ENCODE data around the gene FAM180B. TPM values are rescaled to one million over a fixed set of nuclear protein-coding genes. Genes with fewer than 3 reads are reported as not detected.

The FAM180B gene
- total RNA-seq, 1 donor from 2014 or later, result not detected

DNA sequence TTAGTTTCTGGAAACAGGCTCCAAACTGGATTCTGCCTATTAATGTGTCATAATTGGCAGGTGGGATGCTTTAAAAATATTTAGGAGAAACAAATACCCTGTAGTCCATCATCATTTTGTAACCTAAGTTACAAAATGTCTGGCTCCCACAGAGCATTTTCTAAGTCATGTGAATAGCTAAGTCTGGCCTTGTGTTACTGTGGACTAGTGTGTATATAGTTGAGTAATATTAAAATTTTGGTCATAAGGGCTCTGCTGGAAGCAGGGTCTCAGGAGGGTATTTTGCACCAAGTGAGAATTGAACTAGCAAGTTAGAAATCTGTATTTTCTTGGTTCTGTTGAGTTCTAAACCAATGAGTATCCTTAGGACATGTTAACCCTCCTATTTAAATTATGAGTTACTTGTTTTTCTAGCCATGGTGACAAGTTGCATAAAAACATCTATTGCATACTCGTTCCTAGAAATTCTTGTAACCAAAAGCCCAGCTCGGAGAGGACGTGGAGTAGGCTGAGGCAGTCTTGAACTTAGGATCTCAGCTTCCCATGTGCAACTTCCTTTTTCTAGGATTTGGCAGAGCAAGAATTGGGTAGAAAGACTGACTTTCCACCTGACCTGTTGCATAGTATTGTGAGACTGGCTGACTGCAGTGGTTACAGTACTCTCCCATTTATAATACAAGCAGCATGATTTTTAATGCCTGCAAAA is 15.7 kb upstream of the FAM180B start:
- H3K4me3 ChIP-seq (ENCODE audit: low read depth, low read length), result no peak overlapping the region
- no peak for DNase-seq (ENCODE audit: low read depth)
- TF ChIP-seq, protein P1, sequence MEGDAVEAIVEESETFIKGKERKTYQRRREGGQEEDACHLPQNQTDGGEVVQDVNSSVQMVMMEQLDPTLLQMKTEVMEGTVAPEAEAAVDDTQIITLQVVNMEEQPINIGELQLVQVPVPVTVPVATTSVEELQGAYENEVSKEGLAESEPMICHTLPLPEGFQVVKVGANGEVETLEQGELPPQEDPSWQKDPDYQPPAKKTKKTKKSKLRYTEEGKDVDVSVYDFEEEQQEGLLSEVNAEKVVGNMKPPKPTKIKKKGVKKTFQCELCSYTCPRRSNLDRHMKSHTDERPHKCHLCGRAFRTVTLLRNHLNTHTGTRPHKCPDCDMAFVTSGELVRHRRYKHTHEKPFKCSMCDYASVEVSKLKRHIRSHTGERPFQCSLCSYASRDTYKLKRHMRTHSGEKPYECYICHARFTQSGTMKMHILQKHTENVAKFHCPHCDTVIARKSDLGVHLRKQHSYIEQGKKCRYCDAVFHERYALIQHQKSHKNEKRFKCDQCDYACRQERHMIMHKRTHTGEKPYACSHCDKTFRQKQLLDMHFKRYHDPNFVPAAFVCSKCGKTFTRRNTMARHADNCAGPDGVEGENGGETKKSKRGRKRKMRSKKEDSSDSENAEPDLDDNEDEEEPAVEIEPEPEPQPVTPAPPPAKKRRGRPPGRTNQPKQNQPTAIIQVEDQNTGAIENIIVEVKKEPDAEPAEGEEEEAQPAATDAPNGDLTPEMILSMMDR (conservative IDR thresholded peaks at IDR 0.05; ENCODE audit: low read depth, low read length), result no peak

DNA sequence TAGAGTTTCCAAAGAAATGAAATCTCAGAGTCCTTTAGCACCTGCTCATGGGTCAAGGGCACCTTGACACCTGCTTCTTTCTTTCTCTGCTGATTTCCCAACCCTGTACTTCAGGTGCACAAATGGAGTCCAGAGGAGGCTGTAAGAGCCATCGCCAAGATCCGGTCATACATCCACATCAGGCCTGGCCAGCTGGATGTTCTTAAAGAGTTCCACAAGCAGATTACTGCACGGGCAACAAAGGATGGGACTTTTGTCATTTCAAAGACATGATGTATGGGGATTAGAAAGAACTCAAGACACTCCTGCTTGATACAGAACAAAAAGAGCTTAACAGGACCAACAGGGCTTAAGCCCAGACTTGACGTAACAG is 15.1 kb upstream of the FAM180B start:
- no peak overlapping the region for H3K4me3 ChIP-seq (ENCODE audit: low read depth, low read length)
- no peak for DNase-seq (ENCODE audit: low read depth)
- TF ChIP-seq, protein P1 (conservative IDR thresholded peaks at IDR 0.05; ENCODE audit: low read depth, low read length), result no peak

DNA sequence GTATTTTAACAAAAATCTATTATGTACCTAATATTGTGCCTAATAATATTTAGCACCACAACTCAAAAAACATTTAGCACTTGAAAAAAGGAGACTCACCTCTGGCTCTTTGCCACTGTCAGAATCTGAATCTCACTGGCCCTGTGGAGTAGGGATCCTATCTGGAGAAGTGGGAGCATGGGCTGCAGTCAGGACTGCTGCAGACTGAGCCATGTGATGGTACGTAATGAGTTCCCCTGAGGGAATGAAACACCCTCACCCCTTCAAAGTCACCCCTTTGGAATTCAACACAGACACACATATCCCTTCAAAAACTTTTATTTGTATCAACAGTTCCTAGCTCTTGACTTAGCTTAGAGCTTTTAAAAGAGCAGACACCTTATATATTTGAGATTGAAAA is 14.6 kb upstream of the FAM180B start:
- TF ChIP-seq, protein P1 (conservative IDR thresholded peaks at IDR 0.05; ENCODE audit: low read depth, low read length), result no peak
- H3K4me3 ChIP-seq (ENCODE audit: low read depth, low read length), result no peak overlapping the region
- DNase-seq (ENCODE audit: low read depth), result no peak

DNA sequence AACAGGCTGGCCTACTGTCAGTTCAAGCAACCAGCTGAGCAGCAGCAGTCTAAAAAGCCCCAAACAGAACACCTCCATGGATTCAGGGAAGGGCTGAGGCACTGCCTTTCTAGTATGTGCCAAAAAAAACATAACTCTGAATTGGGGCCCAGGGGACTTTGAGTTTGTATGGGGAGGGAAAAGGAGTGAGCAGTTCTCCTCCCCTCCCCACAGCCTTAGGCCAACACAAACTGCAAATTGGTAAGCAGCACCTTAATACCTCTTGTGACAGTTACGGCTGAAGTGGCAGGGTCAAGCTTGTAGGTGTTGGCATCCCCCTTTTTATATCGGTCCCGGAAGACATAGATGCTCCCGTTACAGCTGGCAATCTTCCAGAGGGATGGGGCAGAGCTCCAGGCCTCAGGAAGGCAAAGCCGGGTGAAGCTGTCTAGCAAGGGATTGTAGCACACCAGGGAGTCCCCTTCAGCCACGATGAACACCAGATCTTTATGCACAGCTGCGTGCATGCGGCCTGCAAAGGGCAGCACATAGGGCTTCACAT is 13.7 kb upstream of the FAM180B start:
- no peak for DNase-seq (ENCODE audit: low read depth)
- H3K4me3 ChIP-seq (ENCODE audit: low read depth, low read length), result no peak overlapping the region
- TF ChIP-seq, protein P1 (conservative IDR thresholded peaks at IDR 0.05; ENCODE audit: low read depth, low read length), result no peak

DNA sequence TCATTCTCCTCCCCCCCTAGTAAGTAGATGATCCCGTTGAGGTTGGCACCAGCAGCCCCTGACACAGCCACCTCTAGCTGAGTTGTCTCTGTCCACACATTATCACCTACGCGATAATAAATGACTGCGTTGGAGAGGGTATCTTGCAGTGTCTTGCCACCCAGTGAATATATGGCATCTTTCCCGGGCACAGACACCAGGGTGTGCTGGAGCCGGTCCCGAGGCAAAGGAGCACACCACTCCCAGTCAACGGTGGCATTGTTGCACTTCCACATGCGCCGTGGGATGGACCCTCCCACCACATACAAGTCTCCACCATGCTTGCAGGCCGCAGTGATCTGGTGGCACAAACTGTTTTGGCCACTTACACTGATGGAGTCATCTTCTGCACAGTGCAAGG is 13.2 kb upstream of the FAM180B start:
- DNase-seq (ENCODE audit: low read depth), result no peak
- H3K4me3 ChIP-seq (ENCODE audit: low read depth, low read length), result no peak overlapping the region

DNA sequence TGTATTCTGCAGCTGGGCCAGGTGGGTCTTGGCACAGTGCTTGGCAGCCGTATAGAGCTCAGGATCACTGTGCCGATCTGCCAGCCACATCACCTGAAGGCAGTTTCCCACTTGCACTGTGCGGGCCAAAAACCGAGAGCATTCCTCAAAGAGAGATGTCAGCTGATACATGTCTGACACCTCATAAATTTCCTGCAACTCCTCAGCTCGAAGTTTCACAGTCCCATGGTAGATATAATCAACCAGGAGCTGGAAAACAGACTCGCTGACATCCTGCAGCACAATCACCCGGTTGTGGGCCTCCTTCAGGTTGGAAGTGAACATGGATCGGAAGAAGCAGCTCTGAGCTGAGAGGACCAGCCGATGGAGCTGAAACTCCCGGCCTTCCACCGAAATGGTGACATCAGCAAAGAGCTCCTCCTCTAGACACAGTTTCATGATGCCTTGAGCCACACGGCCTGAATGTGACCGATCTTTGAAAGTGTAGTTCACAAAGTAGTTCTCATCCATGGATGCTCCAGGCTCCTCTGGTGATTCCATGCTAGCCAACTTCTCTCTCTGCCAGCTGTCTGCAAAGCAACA is 8.9 kb upstream of the FAM180B start:
- DNase-seq (ENCODE audit: low read depth), result no peak
- peak overlapping the region; percentile 95 for H3K4me3 ChIP-seq (ENCODE audit: low read depth, low read length)
- TF ChIP-seq, protein P1 (conservative IDR thresholded peaks at IDR 0.05; ENCODE audit: low read depth, low read length), result no peak

More for the DNA sequence above, 13.2 kb upstream of the FAM180B start:
- TF ChIP-seq, protein P1 (conservative IDR thresholded peaks at IDR 0.05; ENCODE audit: low read depth, low read length), result no peak

Measured in epithelial cell of proximal tubule (primary cell).